Keratinocyte (primary cell): ENCODE results near the gene FAM184B. TPM values are rescaled to one million over a fixed set of nuclear protein-coding genes. Genes with fewer than 3 reads are reported as not detected.

Experiments
- DNase-seq: peaks from one replicate; pipeline ENCODE4 v3.0.0-alpha.2; 2011; ENCODE audit warnings: low read depth, missing footprints, low spot score
- FAIRE-seq: peaks from 2 replicates; lab custom pipeline; 2011; peaks lifted over from hg19 to GRCh38; lab: Jason Lieb, UNC
- H2AFZ ChIP-seq: 2 replicates; pipeline ENCODE4 v1.6.0; 2012; ENCODE audit warnings: low read length, control low read depth, inconsistent platforms; ENCODE audit not compliant: control insufficient read depth
- H3K27ac ChIP-seq: 2 replicates; pipeline ENCODE4 v1.5.1; 2011; ENCODE audit warnings: low read length; ENCODE audit not compliant: control insufficient read depth, insufficient read depth
- H3K27me3 ChIP-seq: 3 replicates; pipeline ENCODE4 v1.6.0; 2011; ENCODE audit warnings: low read length; ENCODE audit not compliant: control insufficient read depth, insufficient read depth; ENCODE audit errors: extremely low read depth
- H3K36me3 ChIP-seq, 2 experiments: 2 replicates in 1 of 2; 3 replicates in 1 of 2; pipeline ENCODE4 v1.5.1; 2011; ENCODE audit warnings: low read length in 2 of 2, mild to moderate bottlenecking in 1 of 2; ENCODE audit not compliant: control insufficient read depth in 2 of 2, insufficient read depth in 2 of 2; ENCODE audit errors: extremely low read depth in 1 of 2
- H3K4me1 ChIP-seq: 3 replicates; pipeline ENCODE4 v1.5.1; 2011; ENCODE audit warnings: low read length; ENCODE audit not compliant: control insufficient read depth, insufficient read depth; ENCODE audit errors: extremely low read depth
- H3K4me2 ChIP-seq: 3 replicates; pipeline ENCODE4 v1.6.0; 2011; ENCODE audit warnings: low read depth, low read length; ENCODE audit not compliant: control insufficient read depth, insufficient read depth; ENCODE audit errors: extremely low read depth
- H3K4me3 ChIP-seq, 3 experiments: fragments of 200-600 bp in 1 of 3; sonication (generic) in 1 of 3; 2 replicates in 2 of 3; 3 replicates in 1 of 3; pipeline ENCODE4 v1.5.1; 2011 to 2016; ENCODE audit warnings: low read length in 3 of 3, mild to moderate bottlenecking in 3 of 3, control low read depth in 2 of 3, inconsistent platforms in 1 of 3, low read depth in 1 of 3, mixed read lengths in 1 of 3, mixed run types in 1 of 3, moderate library complexity in 1 of 3; ENCODE audit not compliant: control insufficient read depth in 2 of 3, insufficient read depth in 2 of 3; ENCODE audit errors: extremely low read depth in 1 of 3
- H3K79me2 ChIP-seq: 2 replicates; pipeline ENCODE4 v1.6.0; 2012; ENCODE audit warnings: low read length; ENCODE audit not compliant: control insufficient read depth, insufficient read depth
- H3K9ac ChIP-seq: 3 replicates; pipeline ENCODE4 v1.6.0; 2011; ENCODE audit warnings: low read length; ENCODE audit not compliant: control insufficient read depth, insufficient read depth; ENCODE audit errors: extremely low read depth
- H3K9me1 ChIP-seq: 3 replicates; pipeline ENCODE4 v1.6.0; 2011; ENCODE audit warnings: low read length; ENCODE audit not compliant: control insufficient read depth, insufficient read depth; ENCODE audit errors: extremely low read depth
- H3K9me3 ChIP-seq: 2 replicates; pipeline ENCODE4 v1.5.1; 2012; ENCODE audit warnings: low read depth, low read length; ENCODE audit not compliant: control insufficient read depth
- H4K20me1 ChIP-seq: 3 replicates; pipeline ENCODE4 v1.6.0; 2011; ENCODE audit warnings: low read length; ENCODE audit not compliant: control insufficient read depth, insufficient read depth; ENCODE audit errors: extremely low read depth
- EZH2 ChIP-seq: IDR thresholded peaks from one replicate; pipeline ENCODE4 v1.6.1; 2012; ENCODE audit warnings: inconsistent platforms, mild to moderate bottlenecking, low read length, moderate library complexity
- dilution Hi-C: fragments of 300-500 bp; cut with MboI; formaldehyde crosslinking; loops from one replicate; pipeline ENCODE4 v1.7.0; 2020; ENCODE audit warnings: low sequenced_read_pairs; ENCODE audit not compliant: extremely low pct_ligation_motif_present
- polyA plus RNA-seq, 5 experiments: library from polyadenylated mRNA; depleted of rRNA in 3 of 5; stranded (reverse) in 3 of 5; stranded (forward) in 1 of 5; unstranded in 1 of 5; fragments of >200 nt; gene quantifications; 1 replicate in 1 of 5; 2 replicates in 3 of 5; 3 replicates in 1 of 5; pipeline versions ENCODE4 v1.2.1 to v1.2.3, GENCODE V29; 2011 to 2012; ENCODE audit warnings: missing spikeins in 2 of 5, low read depth in 1 of 5, low replicate concordance in 1 of 5
- TF ChIP-seq, protein P1 (sequence below), 3 experiments: IDR thresholded peaks in 1 of 3; conservative IDR thresholded peaks in 1 of 3; optimal IDR thresholded peaks in 1 of 3; 2 replicates in 2 of 3; 3 replicates in 1 of 3; pipeline versions ENCODE3 to v1.5.1; 2011; ENCODE audit warnings: low read length in 3 of 3, mild to moderate bottlenecking in 3 of 3, moderate library complexity in 2 of 3, control low read depth in 1 of 3, inconsistent platforms in 1 of 3; ENCODE audit not compliant: insufficient read depth in 2 of 3; ENCODE audit errors: extremely low read depth in 1 of 3

Gene FAM184B
- polyA plus RNA-seq, 1 donor (not counting 4 experiments of a cell fraction or from before 2014, with no cell fraction given): 0.01 TPM

DNA sequence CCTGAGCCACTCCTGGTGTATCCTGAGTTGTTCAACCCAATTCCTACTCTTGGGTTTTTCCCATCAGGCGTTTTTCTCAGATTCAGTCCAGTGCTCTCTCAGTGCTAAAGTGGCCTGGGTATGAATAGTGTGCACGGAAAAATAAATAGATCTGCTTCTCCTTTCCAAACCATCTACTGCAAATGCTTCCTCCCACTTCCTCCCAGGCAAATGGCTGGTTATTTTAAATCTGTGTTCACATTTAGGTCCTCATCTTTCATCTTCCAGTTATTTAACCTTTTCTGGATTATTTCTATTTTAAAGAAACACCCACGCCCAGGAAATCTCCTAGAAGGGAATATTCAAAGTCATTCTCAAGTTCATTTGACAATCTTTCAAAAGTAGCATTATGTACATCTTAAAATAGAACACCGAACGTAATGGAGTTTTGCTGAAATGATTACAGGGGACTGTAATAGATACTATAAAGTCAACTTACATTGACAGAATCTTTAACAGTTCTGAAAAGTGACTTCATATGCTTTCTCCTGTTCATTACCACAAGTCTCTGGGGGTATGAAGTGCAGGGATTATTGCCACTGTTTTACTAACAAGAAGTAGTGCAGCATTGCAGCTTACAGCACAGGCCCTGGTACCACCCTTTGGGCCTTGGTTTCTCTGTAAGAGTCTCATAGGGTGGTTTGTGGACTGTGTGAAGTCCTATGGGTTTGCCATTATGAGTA, 100.7 kb downstream of the FAM184B start:
- Histone ChIP-seq H3K9ac (no peak overlapping the region), H3K4me3 (no peak overlapping the region), H3K4me1 (no peaks in the 10 kb centered on the region), H4K20me1 (no peaks in the 10 kb centered on the region), H3K9me3 (no peaks in the 10 kb centered on the region), H3K27ac (no peak overlapping the region), H3K27me3 (no peaks in the 10 kb centered on the region), H3K4me2 (no peak overlapping the region), H2AFZ (no peak overlapping the region), H3K79me2 (no peaks in the 10 kb centered on the region), H3K9me1 (no peaks in the 10 kb centered on the region), H3K36me3 (no peaks in the 10 kb centered on the region)
- dilution Hi-C loops: no loop called here
- no peak for TF ChIP-seq EZH2
- TF ChIP-seq, protein P1, sequence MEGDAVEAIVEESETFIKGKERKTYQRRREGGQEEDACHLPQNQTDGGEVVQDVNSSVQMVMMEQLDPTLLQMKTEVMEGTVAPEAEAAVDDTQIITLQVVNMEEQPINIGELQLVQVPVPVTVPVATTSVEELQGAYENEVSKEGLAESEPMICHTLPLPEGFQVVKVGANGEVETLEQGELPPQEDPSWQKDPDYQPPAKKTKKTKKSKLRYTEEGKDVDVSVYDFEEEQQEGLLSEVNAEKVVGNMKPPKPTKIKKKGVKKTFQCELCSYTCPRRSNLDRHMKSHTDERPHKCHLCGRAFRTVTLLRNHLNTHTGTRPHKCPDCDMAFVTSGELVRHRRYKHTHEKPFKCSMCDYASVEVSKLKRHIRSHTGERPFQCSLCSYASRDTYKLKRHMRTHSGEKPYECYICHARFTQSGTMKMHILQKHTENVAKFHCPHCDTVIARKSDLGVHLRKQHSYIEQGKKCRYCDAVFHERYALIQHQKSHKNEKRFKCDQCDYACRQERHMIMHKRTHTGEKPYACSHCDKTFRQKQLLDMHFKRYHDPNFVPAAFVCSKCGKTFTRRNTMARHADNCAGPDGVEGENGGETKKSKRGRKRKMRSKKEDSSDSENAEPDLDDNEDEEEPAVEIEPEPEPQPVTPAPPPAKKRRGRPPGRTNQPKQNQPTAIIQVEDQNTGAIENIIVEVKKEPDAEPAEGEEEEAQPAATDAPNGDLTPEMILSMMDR (optimal IDR thresholded peaks at IDR 0.05 in 1 of 3, IDR thresholded peaks at IDR 0.05 in 1 of 3, conservative IDR thresholded peaks at IDR 0.05 in 1 of 3; ENCODE audit: extremely low read depth in 1 of 3, insufficient read depth in 2 of 3, low read length in 3 of 3): no peak
- DNase-seq (no peak), FAIRE-seq (no peak)

DNA sequence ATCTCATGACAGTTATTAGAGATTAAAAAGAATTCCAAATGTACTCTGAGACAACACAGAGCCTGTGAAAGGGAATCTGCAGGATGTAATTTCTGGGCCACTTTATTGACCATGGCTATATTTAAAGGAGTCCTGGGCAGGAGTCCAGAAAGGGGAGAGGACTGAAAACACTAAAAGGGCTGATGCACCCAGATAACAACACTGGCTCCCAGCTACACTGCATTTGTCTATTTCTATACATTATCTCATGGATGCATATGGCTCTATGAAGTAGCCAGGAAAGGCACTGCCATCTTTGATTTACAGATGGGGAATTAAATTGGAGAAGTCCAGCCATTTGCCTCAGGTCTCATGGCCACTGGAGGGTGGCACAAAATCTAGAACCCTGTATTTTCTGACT, 111.0 kb downstream of the FAM184B start:
- Histone ChIP-seq H3K4me3 (no peak overlapping the region), H3K4me2 (no peak overlapping the region), H3K27ac (no peak overlapping the region), H3K9ac (no peak overlapping the region), H2AFZ (no peak overlapping the region), H3K9me3 (no peaks in the 10 kb centered on the region), H3K9me1 (no peaks in the 10 kb centered on the region), H3K4me1 (no peaks in the 10 kb centered on the region), H3K79me2 (no peaks in the 10 kb centered on the region), H3K36me3 (no peaks in the 10 kb centered on the region), H3K27me3 (no peaks in the 10 kb centered on the region), H4K20me1 (no peaks in the 10 kb centered on the region)
- dilution Hi-C loops: no loop called here
- FAIRE-seq (no peak), DNase-seq (no peak)
- TF ChIP-seq EZH2: no peak
- TF ChIP-seq, protein P1 (optimal IDR thresholded peaks at IDR 0.05 in 1 of 3, IDR thresholded peaks at IDR 0.05 in 1 of 3, conservative IDR thresholded peaks at IDR 0.05 in 1 of 3; ENCODE audit: extremely low read depth in 1 of 3, insufficient read depth in 2 of 3, low read length in 3 of 3): no peak
